Stomach (tissue), 4 donors: Measurements from ENCODE around the gene YPEL1.

ENCODE experiments used
- POLR2A ChIP-seq, 4 donors: fragments of 450-650 bp; IDR thresholded peaks; one replicate each; pipeline ENCODE4 v1.6.1; 2016; ENCODE audit warnings: antibody characterized with exemption in 4 of 4, control low read depth in 2 of 4, mild to moderate bottlenecking in 1 of 4, moderate library complexity in 1 of 4
- POLR2AphosphoS5 ChIP-seq, 3 donors: sonication (generic); formaldehyde crosslinking; IDR thresholded peaks; one replicate each; pipeline ENCODE4 v1.6.1; 2016; ENCODE audit warnings: antibody characterized with exemption in 3 of 3
- TF ChIP-seq, protein P1 (sequence below), 7 experiments: fragments of 450-650 bp in 4 of 7; fragments of 200-600 bp in 3 of 7; sonication (generic) in 3 of 7; IDR thresholded peaks; one replicate each; pipeline ENCODE4 v1.5.1; 2016 to 2019; ENCODE audit warnings: antibody characterized with exemption in 7 of 7, control low read depth in 2 of 7, mild to moderate bottlenecking in 1 of 7

GRCh38 chr22:21713428-21714058 is 22.1 kb downstream of the YPEL1 start:
- TF ChIP-seq, protein P1, sequence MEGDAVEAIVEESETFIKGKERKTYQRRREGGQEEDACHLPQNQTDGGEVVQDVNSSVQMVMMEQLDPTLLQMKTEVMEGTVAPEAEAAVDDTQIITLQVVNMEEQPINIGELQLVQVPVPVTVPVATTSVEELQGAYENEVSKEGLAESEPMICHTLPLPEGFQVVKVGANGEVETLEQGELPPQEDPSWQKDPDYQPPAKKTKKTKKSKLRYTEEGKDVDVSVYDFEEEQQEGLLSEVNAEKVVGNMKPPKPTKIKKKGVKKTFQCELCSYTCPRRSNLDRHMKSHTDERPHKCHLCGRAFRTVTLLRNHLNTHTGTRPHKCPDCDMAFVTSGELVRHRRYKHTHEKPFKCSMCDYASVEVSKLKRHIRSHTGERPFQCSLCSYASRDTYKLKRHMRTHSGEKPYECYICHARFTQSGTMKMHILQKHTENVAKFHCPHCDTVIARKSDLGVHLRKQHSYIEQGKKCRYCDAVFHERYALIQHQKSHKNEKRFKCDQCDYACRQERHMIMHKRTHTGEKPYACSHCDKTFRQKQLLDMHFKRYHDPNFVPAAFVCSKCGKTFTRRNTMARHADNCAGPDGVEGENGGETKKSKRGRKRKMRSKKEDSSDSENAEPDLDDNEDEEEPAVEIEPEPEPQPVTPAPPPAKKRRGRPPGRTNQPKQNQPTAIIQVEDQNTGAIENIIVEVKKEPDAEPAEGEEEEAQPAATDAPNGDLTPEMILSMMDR (IDR thresholded peaks at IDR 0.05) = no peak
- no peak for TF ChIP-seq POLR2AphosphoS5 (IDR thresholded peaks at IDR 0.05)
- no peak for TF ChIP-seq POLR2A (IDR thresholded peaks at IDR 0.05)
